ENCODE data around the gene TGM4. TPM values are rescaled to one million over a fixed set of nuclear protein-coding genes. Genes with fewer than 3 reads are reported as not detected.

TGM4 gene
- total and polyA plus RNA-seq, 9 of the 15 experiments (the other 6 are each of a cell fraction or from before 2014, with no cell fraction given) = not detected

GRCh38 chr3:44913868-44914468 is 39.6 kb downstream of the TGM4 start (continued):
- TF ChIP-seq ZBTB12 (CRISPR knock-in tag; IDR thresholded peaks at IDR 0.05) (no peak), MEIS2 (IDR thresholded peaks at IDR 0.05; ENCODE audit: partially characterized antibody) (peak; percentile 16), REST (IDR thresholded peaks at IDR 0.05; ENCODE audit: borderline replicate concordance) (peak; percentile 91), REST (CRISPR knock-in tag; IDR thresholded peaks at IDR 0.05; ENCODE audit: low read depth) (0 out of 2 replicates have a peak, but pooled peaks have one; percentile 30), RAD21 (CRISPR knock-in tag; conservative IDR thresholded peaks at IDR 0.05 in 1 of 2, IDR thresholded peaks at IDR 0.05 in 1 of 2) (peak; percentile 51 to 87), ZMIZ1 (IDR thresholded peaks at IDR 0.05; ENCODE audit: low read depth in 2 of 2, low read length in 2 of 2) (0 out of 4 replicates have a peak, but pooled peaks of 1 of the 2 experiments have one; percentile 25), CBX3 (IDR thresholded peaks at IDR 0.05; ENCODE audit: borderline replicate concordance in 1 of 2, low read length in 2 of 2) (peak in 1 of 2 experiments; percentile 58; a peak in 1 of 3 replicates), FOXJ3 (CRISPR knock-in tag; IDR thresholded peaks at IDR 0.05) (peak; percentile 61; the same call in 1 of the 2 replicates), MYC (IDR thresholded peaks at IDR 0.05; ENCODE audit: low read depth, low read length) (0 out of 2 replicates have a peak, but pooled peaks have one; percentile 15), MYC (CRISPR knock-in tag; IDR thresholded peaks at IDR 0.05; ENCODE audit: borderline replicate concordance, low read depth) (no peak), ZNF77 (CRISPR knock-in tag; IDR thresholded peaks at IDR 0.05) (no peak), EHMT2 (IDR thresholded peaks at IDR 0.05) (peak; percentile 71; the same call in 1 of the 2 replicates), TBL1XR1 (IDR thresholded peaks at IDR 0.05; ENCODE audit: low read length in 2 of 2) (peak in 1 of 2 experiments; percentile 48; a peak in 1 of 4 replicates), CHCHD3 (CRISPR knock-in tag; IDR thresholded peaks at IDR 0.05) (no peak), RFX5 (IDR thresholded peaks at IDR 0.05; ENCODE audit: low read depth, low read length) (no peak)
